Stimulated activated CD4-positive, alpha-beta T cell treated with anti-CD3 and anti-CD28 coated beads, Interleukin-4, amount 100 ng/mL, for 24 hours (primary cell): ENCODE data around the gene TCF12.
"Not testable (repeated sequence)": the region's sequence is repeated elsewhere in the genome, so short reads cannot be mapped to it uniquely, and the experiment has no call there.

Source experiments
- DNase-seq: peaks from one replicate; pipeline ENCODE4 v3.0.0-alpha.2; 2020

The TCF12 gene

GRCh38 chr15:56980473-56980872, 62.0 kb downstream of the TCF12 start:
- DNase-seq, result no peak

GRCh38 chr15:56981160-56981559, 62.7 kb downstream of the TCF12 start:
- DNase-seq, result no peak

GRCh38 chr15:56982987-56983386, 64.5 kb downstream of the TCF12 start:
- no peak for DNase-seq

GRCh38 chr15:56984681-56985481, 66.4 kb downstream of the TCF12 start:
- no peak for DNase-seq

GRCh38 chr15:56985856-56986255, 67.4 kb downstream of the TCF12 start:
- DNase-seq, result no peak

GRCh38 chr15:56987286-56987685, 68.8 kb downstream of the TCF12 start:
- no peak for DNase-seq

- DNase-seq, result no peak
These were observed 69.8 kb downstream of the TCF12 start for GRCh38 chr15:56988219-56988618.

GRCh38 chr15:56989411-56989924, 71.0 kb downstream of the TCF12 start:
- DNase-seq, result no peak

- DNase-seq, result no peak
These were observed 72.6 kb downstream of the TCF12 start for GRCh38 chr15:56991017-56991416.

- no peak for DNase-seq
These were observed 74.3 kb downstream of the TCF12 start for GRCh38 chr15:56992725-56993124.

- no peak for DNase-seq
These were observed 75.8 kb downstream of the TCF12 start for GRCh38 chr15:56994280-56994679.

GRCh38 chr15:56996093-56996492, 77.6 kb downstream of the TCF12 start:
- no peak for DNase-seq

- no peak for DNase-seq
These were observed 78.5 kb downstream of the TCF12 start for GRCh38 chr15:56996746-56997470.

GRCh38 chr15:57003418-57003817, 85.0 kb downstream of the TCF12 start:
- no peak for DNase-seq

- no peak for DNase-seq
These were observed 86.8 kb downstream of the TCF12 start for GRCh38 chr15:57005244-57005643.

GRCh38 chr15:57007797-57008196, 89.4 kb downstream of the TCF12 start:
- not testable (repeated sequence) for DNase-seq

GRCh38 chr15:57010724-57011123, 92.3 kb downstream of the TCF12 start:
- DNase-seq, result no peak

- no peak for DNase-seq
These were observed 94.1 kb downstream of the TCF12 start for GRCh38 chr15:57012556-57012955.

- DNase-seq, result not testable (repeated sequence)
These were observed 96.5 kb downstream of the TCF12 start for GRCh38 chr15:57014896-57015295.

GRCh38 chr15:57015360-57015759, 96.9 kb downstream of the TCF12 start:
- no peak for DNase-seq

- no peak for DNase-seq
These were observed 97.5 kb downstream of the TCF12 start for GRCh38 chr15:57015897-57016296.

- no peak for DNase-seq
These were observed 98.6 kb downstream of the TCF12 start for GRCh38 chr15:57017024-57017423.

GRCh38 chr15:57018151-57018550, 99.7 kb downstream of the TCF12 start:
- no peak for DNase-seq

GRCh38 chr15:57019496-57020160, 101.2 kb downstream of the TCF12 start:
- DNase-seq, result no peak
